ENCODE data around the gene LRRC45.

The LRRC45 gene

GRCh38 chr17:82055965-82056728 lies 33.0 kb downstream of the LRRC45 start:
- H3K27me3 Mint-ChIP-seq (ENCODE audit: low read depth): no peaks in the 10 kb centered on the region

GRCh38 chr17:82056729-82057621 lies 33.9 kb downstream of the LRRC45 start:
- Mint-ChIP-seq H3K27ac (no peak overlapping the region), H3K9me3 (no peaks in the 10 kb centered on the region), H3K4me1 (peaks cover 5% of the 10 kb centered on the region), H3K4me3 (no peak overlapping the region), H3K36me3 (ENCODE audit: low read depth) (peaks cover 12% of the 10 kb centered on the region), H3K27me3 (ENCODE audit: low read depth) (no peaks in the 10 kb centered on the region)
- no peak for TF ChIP-seq CTCF (IDR thresholded peaks at IDR 0.05; ENCODE audit: unreplicated experiment in 3 of 3)

More at GRCh38 chr17:82055965-82056728, 33.0 kb downstream of the LRRC45 start:
- TF ChIP-seq CTCF (IDR thresholded peaks at IDR 0.05; ENCODE audit: unreplicated experiment in 3 of 3): no peak
- Mint-ChIP-seq H3K27ac (no peak overlapping the region), H3K4me1 (peaks cover 5% of the 10 kb centered on the region), H3K4me3 (peak overlapping the region in 1 of 3 experiments; percentile 30), H3K9me3 (no peaks in the 10 kb centered on the region), H3K36me3 (ENCODE audit: low read depth) (peaks cover 12% of the 10 kb centered on the region)

GRCh38 chr17:82058230-82058854 lies 35.2 kb downstream of the LRRC45 start:
- no peak for TF ChIP-seq CTCF (IDR thresholded peaks at IDR 0.05; ENCODE audit: unreplicated experiment in 3 of 3)
- Mint-ChIP-seq H3K4me3 (no peak overlapping the region), H3K9me3 (no peaks in the 10 kb centered on the region), H3K36me3 (ENCODE audit: low read depth) (peaks cover 12% of the 10 kb centered on the region), H3K4me1 (peaks cover 1% of the 10 kb centered on the region), H3K27me3 (ENCODE audit: low read depth) (no peaks in the 10 kb centered on the region), H3K27ac (no peak overlapping the region)

- Mint-ChIP-seq H3K36me3 (ENCODE audit: low read depth) (peaks cover 12% of the 10 kb centered on the region), H3K4me1 (no peaks in the 10 kb centered on the region), H3K4me3 (no peak overlapping the region), H3K27me3 (ENCODE audit: low read depth) (no peaks in the 10 kb centered on the region), H3K27ac (no peak overlapping the region), H3K9me3 (no peaks in the 10 kb centered on the region)
- no peak for TF ChIP-seq CTCF (IDR thresholded peaks at IDR 0.05; ENCODE audit: unreplicated experiment in 3 of 3)
Measured at GRCh38 chr17:82058855-82059249, 35.7 kb downstream of the LRRC45 start.

- Mint-ChIP-seq H3K9me3 (no peaks in the 10 kb centered on the region), H3K4me3 (no peak overlapping the region), H3K27me3 (ENCODE audit: low read depth) (no peaks in the 10 kb centered on the region), H3K36me3 (ENCODE audit: low read depth) (peaks cover 12% of the 10 kb centered on the region), H3K4me1 (no peaks in the 10 kb centered on the region), H3K27ac (no peak overlapping the region)
- TF ChIP-seq CTCF (IDR thresholded peaks at IDR 0.05; ENCODE audit: unreplicated experiment in 3 of 3): no peak
Measured at GRCh38 chr17:82059272-82060000, 36.3 kb downstream of the LRRC45 start.
